HAP-1 (cell line): ENCODE data around the gene WDR75.
A peak's percentile ranks its signal among the peaks of the same experiment; 100 is the strongest.

Source experiments
- DNase-seq, 2 experiments: peaks; one replicate each; pipeline ENCODE4 v3.0.0-alpha.2; 2016 to 2020; ENCODE audit warnings: low spot score in 2 of 2
- H3K27me3 ChIP-seq: fragments of 250-450 bp; sonication (Bioruptor Pico); 2 replicates; pipeline ENCODE4 v1.5.1; 2020; ENCODE audit warnings: low read depth, mild to moderate bottlenecking, moderate library complexity
- H3K36me3 ChIP-seq: fragments of 250-450 bp; sonication (Bioruptor Pico); replicated peaks from 2 replicates; pipeline ENCODE4 v1.5.1; 2020; ENCODE audit warnings: mild to moderate bottlenecking
- H3K4me1 ChIP-seq: fragments of 250-450 bp; sonication (Bioruptor Pico); 2 replicates; pipeline ENCODE4 v1.5.1; 2020; ENCODE audit warnings: mild to moderate bottlenecking
- H3K4me3 ChIP-seq: fragments of 250-450 bp; sonication (Bioruptor Pico); 2 replicates; pipeline ENCODE4 v1.5.1; 2020; ENCODE audit warnings: mild to moderate bottlenecking, moderate library complexity
- H3K9me3 ChIP-seq: fragments of 250-450 bp; sonication (Bioruptor Pico); 2 replicates; pipeline ENCODE4 v1.5.1; 2020; ENCODE audit warnings: mild to moderate bottlenecking, moderate library complexity
- in situ Hi-C: fragments of 300-500 bp; cut with MboI; formaldehyde crosslinking; loops from 3 replicates; pipeline ENCODE4 v1.14.3; 2020; ENCODE audit warnings: low sequenced_read_pairs, inconsistent platforms, mixed read lengths

Gene WDR75

GRCh38 chr2:189440947-189441708, at the start of gene WDR75:
WDR75 (plus strand) TSS chr2:189441474; CDS start chr2:189441493, 19 bp downstream.
- DNase-seq, result peak; percentile 90 to 95
- in situ Hi-C loops, result no loop called here
- H3K36me3 ChIP-seq, result no peaks in the 10 kb centered on the region
- peaks cover 10% of the 10 kb centered on the region for H3K4me1 ChIP-seq
- H3K4me3 ChIP-seq, result peak within 1 kb of the TSS; percentile 77
- H3K27me3 ChIP-seq, result no peaks in the 10 kb centered on the region
- H3K9me3 ChIP-seq, result no peaks in the 10 kb centered on the region

GRCh38 chr2:189393440-189394111, 47.7 kb upstream of the WDR75 start:
- H3K9me3 ChIP-seq, result no peaks in the 10 kb centered on the region
- peak; percentile 12 to 52 for DNase-seq
- no peaks in the 10 kb centered on the region for H3K36me3 ChIP-seq
- H3K4me1 ChIP-seq, result peaks cover 25% of the 10 kb centered on the region
- no peaks in the 10 kb centered on the region for H3K27me3 ChIP-seq
- no peak overlapping the region for H3K4me3 ChIP-seq
- in situ Hi-C loops, result no loop called here

GRCh38 chr2:189394525-189394924, 46.7 kb upstream of the WDR75 start:
- DNase-seq, result peak in 1 of 2 experiments; percentile 77
- in situ Hi-C loops, result no loop called here
- Histone ChIP-seq H3K4me3 (no peak overlapping the region), H3K4me1 (peaks cover 25% of the 10 kb centered on the region), H3K9me3 (no peaks in the 10 kb centered on the region), H3K27me3 (no peaks in the 10 kb centered on the region), H3K36me3 (no peaks in the 10 kb centered on the region)

GRCh38 chr2:189402932-189403331, 38.3 kb upstream of the WDR75 start:
- no peak for DNase-seq
- H3K27me3 ChIP-seq, result no peaks in the 10 kb centered on the region

GRCh38 chr2:189406586-189407233, 34.6 kb upstream of the WDR75 start:
- DNase-seq, result no peak
- Histone ChIP-seq H3K4me1 (peaks cover 46% of the 10 kb centered on the region), H3K4me3 (no peak overlapping the region), H3K9me3 (peaks cover 3% of the 10 kb centered on the region; the same call in 1 of the 2 replicates), H3K36me3 (no peaks in the 10 kb centered on the region), H3K27me3 (no peaks in the 10 kb centered on the region)
- in situ Hi-C loops, result loop anchor here (25.0 kb wide), 1 partner anchor 294 kb away; no protein-coding TSS in a partner anchor

More at GRCh38 chr2:189402932-189403331, 38.3 kb upstream of the WDR75 start:
- peaks cover 3% of the 10 kb centered on the region; the same call in 1 of the 2 replicates for H3K9me3 ChIP-seq
- no peak overlapping the region for H3K4me3 ChIP-seq
- peaks cover 26% of the 10 kb centered on the region for H3K4me1 ChIP-seq
- H3K36me3 ChIP-seq, result no peaks in the 10 kb centered on the region
- in situ Hi-C loops, result loop anchor here (25.0 kb wide), 1 partner anchor 291 kb away; no protein-coding TSS in a partner anchor

GRCh38 chr2:189407281-189408209, 33.7 kb upstream of the WDR75 start:
- Histone ChIP-seq H3K27me3 (no peaks in the 10 kb centered on the region), H3K4me1 (peaks cover 52% of the 10 kb centered on the region), H3K9me3 (peaks cover 3% of the 10 kb centered on the region; the same call in 1 of the 2 replicates), H3K4me3 (no peak overlapping the region), H3K36me3 (no peaks in the 10 kb centered on the region)
- in situ Hi-C loops, result loop anchor here (25.0 kb wide), 1 partner anchor 295 kb away; no protein-coding TSS in a partner anchor
- DNase-seq, result peak in 1 of 2 experiments; percentile 28

- Histone ChIP-seq H3K4me1 (peaks cover 52% of the 10 kb centered on the region), H3K4me3 (no peak overlapping the region), H3K36me3 (no peaks in the 10 kb centered on the region), H3K9me3 (no peaks in the 10 kb centered on the region; the same call in 1 of the 2 replicates), H3K27me3 (no peaks in the 10 kb centered on the region)
- no peak for DNase-seq
- in situ Hi-C loops, result loop anchor here (25.0 kb wide), 1 partner anchor 296 kb away; no protein-coding TSS in a partner anchor
Observed at GRCh38 chr2:189408294-189408693, 33.0 kb upstream of the WDR75 start.

GRCh38 chr2:189409131-189409530, 32.1 kb upstream of the WDR75 start:
- Histone ChIP-seq H3K9me3 (no peaks in the 10 kb centered on the region), H3K36me3 (no peaks in the 10 kb centered on the region), H3K27me3 (no peaks in the 10 kb centered on the region), H3K4me3 (no peak overlapping the region), H3K4me1 (peaks cover 49% of the 10 kb centered on the region)
- in situ Hi-C loops, result loop anchor here (25.0 kb wide), 1 partner anchor 297 kb away; no protein-coding TSS in a partner anchor
- peak in 1 of 2 experiments; percentile 16 for DNase-seq

- H3K9me3 ChIP-seq, result no peaks in the 10 kb centered on the region
- H3K4me1 ChIP-seq, result peaks cover 44% of the 10 kb centered on the region
- H3K4me3 ChIP-seq, result no peak overlapping the region
- no peaks in the 10 kb centered on the region for H3K36me3 ChIP-seq
- DNase-seq, result peak in 1 of 2 experiments; percentile 40
- H3K27me3 ChIP-seq, result no peaks in the 10 kb centered on the region
- in situ Hi-C loops, result loop anchor here (10.0 to 25.0 kb wide), 2 partner anchors 297 to 885 kb away; no protein-coding TSS in a partner anchor
Observed at GRCh38 chr2:189409647-189410046, 31.6 kb upstream of the WDR75 start.

GRCh38 chr2:189411860-189412259, 29.4 kb upstream of the WDR75 start:
- in situ Hi-C loops, result loop anchor here (10.0 to 25.0 kb wide), 2 partner anchors 300 to 887 kb away; no protein-coding TSS in a partner anchor
- Histone ChIP-seq H3K27me3 (no peaks in the 10 kb centered on the region), H3K9me3 (no peaks in the 10 kb centered on the region), H3K36me3 (no peaks in the 10 kb centered on the region), H3K4me3 (no peak overlapping the region), H3K4me1 (peaks cover 36% of the 10 kb centered on the region)
- DNase-seq, result no peak

- no peak overlapping the region for H3K4me3 ChIP-seq
- peak; percentile 56 to 66 for DNase-seq
- H3K4me1 ChIP-seq, result peaks cover 30% of the 10 kb centered on the region
- no peaks in the 10 kb centered on the region for H3K36me3 ChIP-seq
- no peaks in the 10 kb centered on the region for H3K27me3 ChIP-seq
- no peaks in the 10 kb centered on the region for H3K9me3 ChIP-seq
- in situ Hi-C loops, result loop anchor here (10.0 to 25.0 kb wide), 2 partner anchors 300 to 888 kb away; no protein-coding TSS in a partner anchor
Observed at GRCh38 chr2:189412330-189412953, 28.8 kb upstream of the WDR75 start.

- H3K9me3 ChIP-seq, result no peaks in the 10 kb centered on the region
- no peak overlapping the region for H3K4me3 ChIP-seq
- DNase-seq, result no peak
- H3K27me3 ChIP-seq, result no peaks in the 10 kb centered on the region
- in situ Hi-C loops, result loop anchor here (10.0 to 25.0 kb wide), 2 partner anchors 301 to 888 kb away; no protein-coding TSS in a partner anchor
- no peaks in the 10 kb centered on the region for H3K36me3 ChIP-seq
- H3K4me1 ChIP-seq, result peaks cover 22% of the 10 kb centered on the region
Observed at GRCh38 chr2:189413249-189413648, 28.0 kb upstream of the WDR75 start.
